ENCODE data around the gene PILRA. TPM values are rescaled to one million over a fixed set of nuclear protein-coding genes. Genes with fewer than 3 reads are reported as not detected.

The PILRA gene
- total and polyA plus RNA-seq, 4 donors, result 9.9 to 122 (median 27.5) TPM

GRCh38 chr7:100396421-100396982 is 23.2 kb downstream of the PILRA start:
- Histone ChIP-seq H3K4me1 (ENCODE audit: control insufficient read depth in 5 of 5, insufficient read depth in 5 of 5, low read length in 5 of 5) (no peaks in the 10 kb centered on the region), H3K9me3 (ENCODE audit: control insufficient read depth in 4 of 4, insufficient read depth in 3 of 4, low read length in 3 of 4) (peaks cover 0 to 1% (median 0%) of the 10 kb centered on the region in 4 donors), H3K27me3 (ENCODE audit: control insufficient read depth in 3 of 3, insufficient read depth in 3 of 3, low read length in 2 of 3) (no peaks in the 10 kb centered on the region), H3K9ac (ENCODE audit: insufficient read depth in 1 of 2, low read length in 2 of 2) (no peak overlapping the region), H3K36me3 (ENCODE audit: control insufficient read depth in 4 of 4, insufficient read depth in 4 of 4, low read length in 4 of 4) (no peaks in the 10 kb centered on the region), H3K27ac (ENCODE audit: low read depth in 1 of 2, low read length in 1 of 2) (no peak overlapping the region), H3K4me3 (no peak overlapping the region)
- no peak for ATAC-seq (ENCODE audit: insufficient read depth, low FRiP score)
- 51 to 55% methylated on average over 9 of the region's 9 CpGs for WGBS, 2 donors
- DNase-seq, result no peak
- no peak for TF ChIP-seq CTCF (IDR thresholded peaks at IDR 0.05; ENCODE audit: control extremely low read depth, extremely low read depth)

DNA sequence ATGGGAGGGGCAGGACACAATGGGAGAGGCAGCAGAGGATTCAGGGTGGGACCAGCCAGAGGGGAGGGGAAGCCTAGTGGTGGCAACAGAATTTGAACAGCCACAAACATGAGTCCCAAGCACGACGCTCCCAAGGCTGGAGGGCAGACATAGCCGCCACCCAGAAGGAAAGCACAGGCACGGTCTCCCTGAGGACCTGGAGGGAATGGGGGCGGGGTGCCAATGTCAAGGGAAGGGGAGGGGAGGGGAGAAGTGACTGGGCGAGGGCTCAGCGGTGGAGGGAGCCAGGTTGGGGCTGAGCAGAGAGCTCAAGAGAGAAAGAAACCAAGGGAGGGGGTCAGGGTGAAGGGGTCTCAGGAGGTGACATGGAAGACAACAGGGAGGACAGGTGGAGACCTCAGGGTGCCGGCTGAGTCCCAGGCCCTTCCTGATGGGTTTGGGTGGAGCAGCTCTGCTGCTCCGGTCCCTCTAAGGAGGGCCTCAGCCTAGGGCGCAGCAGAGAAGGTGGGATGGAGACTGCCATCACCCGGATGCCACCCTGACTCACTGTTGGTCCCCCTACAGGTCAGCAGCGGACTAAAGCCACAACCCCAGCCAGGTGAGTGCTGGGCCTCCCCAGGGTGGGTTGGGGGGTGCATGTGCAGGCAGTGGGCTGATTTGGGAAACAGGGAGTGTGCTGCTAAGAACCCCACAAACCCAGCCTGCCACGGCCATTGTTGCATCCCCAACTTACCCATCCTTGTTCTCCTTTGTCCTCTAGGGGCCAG is 24.2 kb downstream of the PILRA start:
- Histone ChIP-seq H3K4me1 (ENCODE audit: control insufficient read depth in 5 of 5, insufficient read depth in 5 of 5, low read length in 5 of 5) (no peaks in the 10 kb centered on the region), H3K9me3 (ENCODE audit: control insufficient read depth in 4 of 4, insufficient read depth in 3 of 4, low read length in 3 of 4) (peaks cover 0 to 1% (median 0%) of the 10 kb centered on the region in 4 donors), H3K27ac (ENCODE audit: low read depth in 1 of 2, low read length in 1 of 2) (no peak overlapping the region), H3K9ac (ENCODE audit: insufficient read depth in 1 of 2, low read length in 2 of 2) (no peak overlapping the region), H3K27me3 (ENCODE audit: control insufficient read depth in 3 of 3, insufficient read depth in 3 of 3, low read length in 2 of 3) (no peaks in the 10 kb centered on the region), H3K36me3 (ENCODE audit: control insufficient read depth in 4 of 4, insufficient read depth in 4 of 4, low read length in 4 of 4) (peaks cover 0 to 2% (median 0%) of the 10 kb centered on the region in 4 donors), H3K4me3 (no peak overlapping the region)
- WGBS, 2 donors, result 56 to 67% methylated on average over 13 of the region's 13 CpGs
- ATAC-seq (ENCODE audit: insufficient read depth, low FRiP score) (no peak), DNase-seq (no peak)
- TF ChIP-seq CTCF (IDR thresholded peaks at IDR 0.05; ENCODE audit: control extremely low read depth, extremely low read depth), result no peak

DNA sequence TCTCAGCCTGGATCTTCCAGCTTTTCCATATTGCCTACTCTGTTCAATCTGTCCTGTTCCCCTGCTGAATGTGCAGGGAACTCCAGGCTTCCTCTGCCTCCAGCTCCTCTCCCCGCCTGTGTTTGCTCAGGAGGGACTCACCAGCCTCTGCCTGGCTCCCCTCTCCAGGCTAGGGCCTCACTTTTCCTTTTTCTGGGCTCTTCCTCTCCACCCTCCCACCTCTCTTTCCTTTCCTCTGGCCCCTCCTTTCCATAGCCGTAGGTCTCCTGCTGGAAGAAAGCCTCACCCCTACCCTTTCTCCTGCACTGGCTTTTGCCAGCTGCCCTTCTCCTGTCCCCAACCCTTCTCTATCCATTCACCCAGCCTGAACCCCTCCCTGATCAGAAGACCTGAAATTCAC is 25.0 kb downstream of the PILRA start:
- TF ChIP-seq CTCF (IDR thresholded peaks at IDR 0.05; ENCODE audit: control extremely low read depth, extremely low read depth), result no peak
- no peak overlapping the region for H3K4me3 ChIP-seq
- H3K9me3 ChIP-seq (ENCODE audit: control insufficient read depth in 4 of 4, insufficient read depth in 3 of 4, low read length in 3 of 4), result peaks cover 0 to 1% (median 0%) of the 10 kb centered on the region in 4 donors
- no peaks in the 10 kb centered on the region for H3K27me3 ChIP-seq (ENCODE audit: control insufficient read depth in 3 of 3, insufficient read depth in 3 of 3, low read length in 2 of 3)
- H3K9ac ChIP-seq (ENCODE audit: insufficient read depth in 1 of 2, low read length in 2 of 2), result no peak overlapping the region
- peaks cover 0 to 2% (median 0%) of the 10 kb centered on the region in 4 donors for H3K36me3 ChIP-seq (ENCODE audit: control insufficient read depth in 4 of 4, insufficient read depth in 4 of 4, low read length in 4 of 4)
- H3K27ac ChIP-seq (ENCODE audit: low read depth in 1 of 2, low read length in 1 of 2), result no peak overlapping the region
- ATAC-seq (ENCODE audit: insufficient read depth, low FRiP score), result no peak
- no peak for DNase-seq
- WGBS, 2 donors, result 37 to 49% methylated on average over 2 of the region's 2 CpGs
- H3K4me1 ChIP-seq (ENCODE audit: control insufficient read depth in 5 of 5, insufficient read depth in 5 of 5, low read length in 5 of 5), result no peaks in the 10 kb centered on the region
